GM18505 (cell line): ENCODE measurements around the gene ANKRD66.
"Not testable (repeated sequence)": the region's sequence is repeated elsewhere in the genome, so short reads cannot be mapped to it uniquely, and the experiment has no call there.

Experiments used
- ATAC-seq: cut with Tn5 transposase; IDR thresholded peaks from one replicate; pipeline ENCODE4 v1.9.1; 2021; ENCODE audit not compliant: unreplicated experiment
- POLR2A ChIP-seq: IDR thresholded peaks from 4 replicates; pipeline ENCODE4 v1.6.1; 2011; ENCODE audit warnings: borderline replicate concordance; ENCODE audit not compliant: insufficient read depth, insufficient read length; ENCODE audit errors: extremely low read depth

Gene ANKRD66

DNA sequence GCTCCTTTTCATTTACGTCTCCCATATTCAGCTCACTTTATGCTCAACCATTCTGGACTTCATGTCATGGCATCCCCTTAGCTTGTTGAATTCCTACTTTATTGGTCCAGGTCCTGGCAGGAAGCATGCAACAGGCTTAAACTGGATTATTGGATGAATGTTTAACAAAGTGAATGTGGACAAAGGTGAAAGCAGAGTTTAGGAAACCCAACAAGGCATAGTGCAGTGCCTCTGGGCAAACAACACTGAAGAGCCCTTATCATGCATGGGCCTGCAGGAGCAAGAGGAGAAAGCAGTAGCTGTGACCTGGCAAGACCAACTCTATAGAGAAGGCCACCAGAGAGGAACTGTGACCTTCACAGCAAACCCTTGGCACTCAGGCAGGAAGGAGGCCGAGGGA is 5.3 kb upstream of the ANKRD66 start:
- no peak for ATAC-seq
- no peak for TF ChIP-seq POLR2A

- no peak for ATAC-seq
- no peak for TF ChIP-seq POLR2A
Observed at GRCh38 chr6:46741910-46742309, 4.8 kb upstream of the ANKRD66 start.

GRCh38 chr6:46743425-46744158 is 3.1 kb upstream of the ANKRD66 start:
- no peak for ATAC-seq
- TF ChIP-seq POLR2A: no peak

- ATAC-seq: not testable (repeated sequence)
Observed at GRCh38 chr6:46744159-46744725, 2.5 kb upstream of the ANKRD66 start.

DNA sequence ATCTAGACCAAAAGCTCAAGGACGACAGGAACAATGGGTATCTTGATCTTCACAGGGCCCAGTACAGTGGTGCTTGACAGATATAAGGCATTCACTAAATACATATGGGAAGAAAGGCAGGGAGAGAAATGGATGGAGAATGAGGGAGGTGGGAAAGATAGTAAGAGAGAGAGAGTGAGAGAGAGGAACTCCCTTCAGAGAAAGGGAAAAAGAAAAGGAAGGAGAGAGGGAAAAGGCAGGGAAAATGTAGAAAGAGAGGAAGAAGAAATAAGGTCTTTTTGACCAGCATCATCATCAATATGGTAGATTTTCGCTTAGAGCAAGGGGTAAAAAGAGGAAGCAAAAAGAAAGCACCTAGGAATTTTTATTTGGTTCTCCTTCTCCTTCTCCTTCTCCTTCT is 760 bp upstream of the ANKRD66 start:
- ATAC-seq: no peak
- TF ChIP-seq POLR2A: no peak

DNA sequence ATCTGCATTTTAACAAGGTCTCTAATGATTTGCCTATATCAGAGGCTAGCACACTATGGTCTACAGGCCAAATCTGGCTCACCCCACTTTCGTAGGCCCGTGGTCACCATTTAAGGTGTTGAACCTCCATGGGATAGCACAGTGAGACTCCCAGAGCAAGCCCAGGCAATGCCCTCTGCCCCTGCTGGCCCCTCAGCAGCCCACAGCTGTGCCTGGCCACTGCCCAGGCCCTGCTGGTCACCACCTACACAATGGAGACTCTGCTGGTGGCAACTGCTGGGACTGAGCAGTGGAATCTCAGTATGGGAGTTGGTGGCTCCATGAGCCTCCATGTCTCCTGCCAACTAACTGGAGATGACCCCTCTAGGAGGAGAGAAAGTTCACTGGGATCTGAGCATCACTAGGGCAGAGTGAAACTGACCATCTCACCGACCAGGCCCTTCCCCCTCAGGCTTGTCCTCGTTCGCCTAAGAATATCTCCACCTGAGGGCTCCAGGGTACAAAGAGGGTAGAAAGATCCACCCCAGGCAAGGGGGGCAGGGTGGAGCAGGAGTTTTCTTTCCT is 2.3 kb downstream of the ANKRD66 start:
- ATAC-seq: no peak

DNA sequence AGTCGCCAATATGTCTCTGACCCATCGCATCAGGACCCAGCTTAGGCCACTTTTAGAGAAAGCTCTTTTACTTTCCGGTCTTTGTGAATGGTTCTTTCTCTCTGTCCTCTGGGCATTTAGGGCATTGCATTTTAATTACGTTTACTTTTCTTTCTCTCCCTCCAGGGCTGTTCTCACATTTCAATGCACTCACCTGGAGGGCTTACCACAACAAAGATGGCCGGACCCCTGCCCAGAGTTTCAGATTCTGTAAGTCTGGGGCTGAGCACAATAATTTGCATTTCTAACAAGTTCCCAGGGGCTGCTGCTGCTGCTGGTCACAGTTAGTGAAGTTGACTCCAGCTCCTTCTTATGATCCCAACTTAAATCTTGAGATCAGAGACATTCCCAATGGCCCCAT is 3.0 kb downstream of the ANKRD66 start:
- TF ChIP-seq POLR2A: no peak
- no peak for ATAC-seq

More for the DNA sequence above, 2.3 kb downstream of the ANKRD66 start:
- TF ChIP-seq POLR2A: no peak

DNA sequence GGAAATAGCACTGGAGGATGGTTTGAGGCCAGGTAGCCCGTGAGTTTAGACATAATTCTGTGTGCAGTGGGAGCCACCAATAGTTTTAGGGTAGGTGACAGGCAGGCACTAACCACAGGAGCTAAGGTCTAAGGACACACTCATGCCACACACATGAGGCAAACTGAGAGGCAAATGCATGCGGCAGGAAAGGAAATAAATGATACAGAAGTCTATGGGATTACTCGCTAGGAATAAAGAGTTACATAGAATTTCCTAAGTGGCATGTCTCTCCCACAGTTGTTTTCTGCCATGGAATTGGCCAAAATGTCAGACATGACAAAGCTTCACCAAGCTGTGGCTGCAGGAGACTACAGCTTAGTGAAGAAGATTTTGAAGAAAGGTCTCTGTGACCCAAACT is 4.9 kb downstream of the ANKRD66 start:
- no peak for ATAC-seq
- no peak for TF ChIP-seq POLR2A

DNA sequence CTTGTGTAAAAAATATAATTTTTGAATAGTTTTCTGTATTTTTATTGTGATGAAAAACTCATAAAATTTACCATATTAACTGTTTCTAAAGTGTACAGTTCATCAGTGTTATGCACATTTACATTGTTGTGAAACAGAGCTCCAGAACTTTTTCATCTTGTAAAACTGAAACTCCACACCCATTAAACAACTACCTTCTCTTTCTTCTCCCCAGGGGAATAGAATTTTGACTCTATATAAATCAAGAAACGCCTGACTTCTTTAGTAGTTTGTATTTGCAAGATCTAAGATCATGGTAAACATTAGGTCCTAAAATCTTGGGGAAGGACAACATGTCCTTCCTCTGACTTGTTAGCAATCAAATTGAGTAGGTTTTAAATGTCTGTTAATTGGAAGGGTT is 9.1 kb downstream of the ANKRD66 start:
- TF ChIP-seq POLR2A: no peak
- ATAC-seq: no peak

GRCh38 chr6:46756469-46757213 is 9.9 kb downstream of the ANKRD66 start:
- no peak for TF ChIP-seq POLR2A
- no peak for ATAC-seq

DNA sequence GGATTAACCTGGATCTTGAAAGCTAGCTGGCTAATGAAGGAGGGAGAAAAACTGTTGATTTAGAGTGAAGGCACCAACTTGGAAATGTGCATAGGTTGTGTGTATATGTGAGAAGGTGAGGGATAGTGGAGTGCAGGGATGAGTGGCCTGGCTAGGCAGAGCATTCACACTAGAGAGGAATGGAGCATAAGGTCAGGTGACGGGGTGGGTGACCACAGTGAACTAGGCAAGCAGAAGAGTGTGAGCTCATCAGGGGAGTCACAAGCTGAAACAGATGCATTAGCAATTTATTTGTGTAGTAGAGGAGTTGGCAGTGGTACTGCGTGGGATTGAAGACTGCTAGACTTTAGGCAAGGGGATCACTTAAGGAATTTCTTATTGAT is 10.5 kb downstream of the ANKRD66 start:
- no peak for ATAC-seq
- no peak for TF ChIP-seq POLR2A

DNA sequence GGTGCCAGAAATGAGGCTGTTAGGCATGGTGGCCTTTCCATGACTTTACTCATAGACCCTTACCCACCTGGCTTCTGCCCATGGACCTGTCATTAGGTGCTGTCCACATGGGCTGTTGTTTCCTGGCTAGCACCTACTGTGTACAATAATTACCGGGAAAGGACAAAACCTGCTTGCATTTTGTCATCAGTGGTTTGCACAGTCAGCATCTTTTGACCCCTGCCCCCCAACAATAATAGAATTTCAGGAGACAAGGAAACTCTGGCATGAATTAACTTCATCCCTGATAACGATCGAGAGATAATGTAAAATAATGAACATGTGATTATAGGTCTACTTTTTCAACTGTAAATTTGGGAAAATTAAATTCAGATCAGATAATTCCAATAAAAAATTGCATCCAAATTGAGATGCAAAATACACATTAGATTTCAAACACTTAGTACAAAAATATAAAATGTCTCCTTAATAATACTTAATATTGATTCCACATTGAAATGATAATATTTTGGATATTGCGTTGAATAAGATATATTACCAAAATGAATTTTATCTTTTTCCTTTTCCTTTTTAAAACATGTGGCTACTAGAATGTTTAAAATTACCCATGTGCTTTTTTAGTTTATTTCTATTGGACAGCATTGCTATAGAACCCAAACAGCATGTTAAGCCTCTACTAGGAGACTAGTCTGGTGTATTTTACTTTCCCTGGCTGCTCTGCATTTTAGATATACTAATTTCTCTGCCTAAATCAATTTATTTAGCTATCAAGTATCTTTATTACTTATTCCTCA is 12.4 kb downstream of the ANKRD66 start:
- TF ChIP-seq POLR2A: no peak
- ATAC-seq: no peak

DNA sequence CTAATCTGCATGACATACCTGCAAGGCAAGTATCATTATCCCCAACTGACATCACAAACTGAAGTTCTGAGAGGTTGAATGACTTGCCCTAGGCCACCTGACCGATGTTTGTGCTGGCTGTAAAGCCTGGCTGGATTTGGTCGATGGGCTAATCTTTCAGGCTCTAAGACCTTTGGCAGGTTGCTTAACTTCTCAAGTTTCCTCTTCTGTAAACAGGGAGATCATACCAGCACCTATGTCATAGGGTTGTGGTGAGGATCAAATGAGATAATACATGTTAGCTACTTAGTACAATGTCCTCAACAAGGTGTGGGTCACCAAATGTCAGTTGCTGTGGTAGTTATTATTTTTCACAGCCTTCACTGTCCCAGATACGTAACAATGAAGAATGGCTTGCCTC is 14.2 kb downstream of the ANKRD66 start:
- TF ChIP-seq POLR2A: no peak
- ATAC-seq: no peak
